ENCODE measurements around the gene PXMP2. TPM values are rescaled to one million over a fixed set of nuclear protein-coding genes. Genes with fewer than 3 reads are reported as not detected.

The PXMP2 gene
- total RNA-seq, 1 donor from 2014 or later = 18.6 TPM

GRCh38 chr12:132726386-132726785 is 39.0 kb downstream of the PXMP2 start:
- Mint-ChIP-seq H3K9me3 (peaks cover 3% of the 10 kb centered on the region), H3K36me3 (peaks cover 46% of the 10 kb centered on the region), H3K4me1 (no peaks in the 10 kb centered on the region), H3K4me3 (no peak overlapping the region), H3K27me3 (ENCODE audit: insufficient read depth, low read depth) (peaks cover 7% of the 10 kb centered on the region), H3K27ac (no peak overlapping the region)
- Histone ChIP-seq H3K4me1 (no peaks in the 10 kb centered on the region), H3K27ac (no peak overlapping the region), H3K9ac (no peak overlapping the region), H4K20me1 (ENCODE audit: low read depth) (no peaks in the 10 kb centered on the region), H3K79me2 (ENCODE audit: low read depth) (no peaks in the 10 kb centered on the region), H2AFZ (replicated peaks) (no peak overlapping the region), H3F3A (ENCODE audit: low read depth) (peaks cover 10% of the 10 kb centered on the region), H3K27me3 (no peaks in the 10 kb centered on the region), H3K4me2 (no peak overlapping the region), H3K9me3 (ENCODE audit: low read depth) (no peaks in the 10 kb centered on the region), H3K36me3 (peaks cover 3% of the 10 kb centered on the region), H3K4me3 (no peak overlapping the region)
- no peak for DNase-seq (ENCODE audit: low spot score)
- TF ChIP-seq EZH2 (IDR thresholded peaks at IDR 0.05) = no peak
- TF ChIP-seq EZH2phosphoT487 (IDR thresholded peaks at IDR 0.05) = no peak
- no peak for TF ChIP-seq CTCF (IDR thresholded peaks at IDR 0.05)

GRCh38 chr12:132727091-132727794 is 39.9 kb downstream of the PXMP2 start:
- Histone ChIP-seq H3K4me3 (no peak overlapping the region), H3K4me2 (no peak overlapping the region), H2AFZ (replicated peaks) (no peak overlapping the region), H3F3A (ENCODE audit: low read depth) (peaks cover 10% of the 10 kb centered on the region), H3K9ac (no peak overlapping the region), H3K4me1 (no peaks in the 10 kb centered on the region), H3K27me3 (no peaks in the 10 kb centered on the region), H3K9me3 (ENCODE audit: low read depth) (no peaks in the 10 kb centered on the region), H4K20me1 (ENCODE audit: low read depth) (no peaks in the 10 kb centered on the region), H3K79me2 (ENCODE audit: low read depth) (no peaks in the 10 kb centered on the region), H3K36me3 (peaks cover 6% of the 10 kb centered on the region), H3K27ac (no peak overlapping the region)
- Mint-ChIP-seq H3K4me3 (no peak overlapping the region), H3K27ac (no peak overlapping the region), H3K4me1 (no peaks in the 10 kb centered on the region), H3K36me3 (peaks cover 49% of the 10 kb centered on the region), H3K27me3 (ENCODE audit: insufficient read depth, low read depth) (peaks cover 7% of the 10 kb centered on the region), H3K9me3 (peaks cover 3% of the 10 kb centered on the region)
- DNase-seq (ENCODE audit: low spot score) = no peak
- TF ChIP-seq EZH2 (IDR thresholded peaks at IDR 0.05) (no peak), CTCF (IDR thresholded peaks at IDR 0.05) (no peak), EZH2phosphoT487 (IDR thresholded peaks at IDR 0.05) (no peak)

- Mint-ChIP-seq H3K36me3 (peaks cover 57% of the 10 kb centered on the region), H3K4me1 (no peaks in the 10 kb centered on the region), H3K27ac (no peak overlapping the region), H3K27me3 (ENCODE audit: insufficient read depth, low read depth) (peaks cover 9% of the 10 kb centered on the region), H3K9me3 (peaks cover 3% of the 10 kb centered on the region), H3K4me3 (no peak overlapping the region)
- Histone ChIP-seq H3K4me2 (no peak overlapping the region), H3K27ac (no peak overlapping the region), H3K4me1 (no peaks in the 10 kb centered on the region), H4K20me1 (ENCODE audit: low read depth) (no peaks in the 10 kb centered on the region), H3K79me2 (ENCODE audit: low read depth) (no peaks in the 10 kb centered on the region), H3F3A (ENCODE audit: low read depth) (peaks cover 10% of the 10 kb centered on the region), H3K4me3 (no peak overlapping the region), H3K9me3 (ENCODE audit: low read depth) (no peaks in the 10 kb centered on the region), H3K36me3 (peaks cover 6% of the 10 kb centered on the region), H2AFZ (replicated peaks) (no peak overlapping the region), H3K27me3 (no peaks in the 10 kb centered on the region), H3K9ac (no peak overlapping the region)
- no peak for DNase-seq (ENCODE audit: low spot score)
- TF ChIP-seq EZH2 (IDR thresholded peaks at IDR 0.05) = no peak
- TF ChIP-seq EZH2phosphoT487 (IDR thresholded peaks at IDR 0.05) = no peak
- TF ChIP-seq CTCF (IDR thresholded peaks at IDR 0.05) = no peak
These were observed 41.1 kb downstream of the PXMP2 start for GRCh38 chr12:132728502-132728901.

Measured in neural progenitor cell (in vitro differentiated cells).